IPS DF 6.9 (cell line): Measurements from ENCODE around the gene PGP.

Source experiments
- DNase-seq: peaks from one replicate; pipeline ENCODE4 v3.0.0-alpha.2; 2013; ENCODE audit warnings: low read depth, low spot score
- H3K27ac ChIP-seq: one replicate; pipeline ENCODE4 v1.5.1; 2013; ENCODE audit warnings: low read length, control low read depth
- H3K27me3 ChIP-seq: 2 replicates; pipeline ENCODE4 v1.6.1; 2013; ENCODE audit warnings: mild to moderate bottlenecking, low read length; ENCODE audit not compliant: control insufficient read depth, insufficient read depth
- H3K36me3 ChIP-seq: 2 replicates; pipeline ENCODE4 v1.6.1; 2013; ENCODE audit warnings: low read length; ENCODE audit not compliant: control insufficient read depth, insufficient read depth
- H3K4me1 ChIP-seq: 2 replicates; pipeline ENCODE4 v1.6.1; 2013; ENCODE audit warnings: low read length; ENCODE audit not compliant: control insufficient read depth, insufficient read depth
- H3K4me3 ChIP-seq: 2 replicates; pipeline ENCODE4 v1.5.1; 2013; ENCODE audit warnings: mild to moderate bottlenecking, low read length
- H3K9me3 ChIP-seq: 2 replicates; pipeline ENCODE4 v1.6.1; 2013; ENCODE audit warnings: low read length, inconsistent platforms; ENCODE audit not compliant: control insufficient read depth, insufficient read depth
- WGBS: extraction: QIAGEN DNeasy Blood & Tissue Kit; methylation state at CpG from one replicate; pipeline ENCODE4 v1.1.7; 2013; ENCODE audit warnings: mixed read lengths, missing lambda C conversion rate; ENCODE audit not compliant: insufficient read length, insufficient coverage; 5-methylcytosine and 5-hydroxymethylcytosine counted together

PGP gene

GRCh38 chr16:2237493-2238149, 23.0 kb upstream of the PGP start:
- Histone ChIP-seq H3K4me3 (peak overlapping the region; percentile 19; the same call in 1 of the 2 replicates), H3K4me1 (peaks cover 4% of the 10 kb centered on the region), H3K36me3 (peaks cover 23% of the 10 kb centered on the region), H3K27me3 (no peaks in the 10 kb centered on the region; the same call in 1 of the 2 replicates), H3K9me3 (no peaks in the 10 kb centered on the region), H3K27ac (no peak overlapping the region)
- DNase-seq, result no peak
- WGBS, result no CpG with 5 or more reads among the region's 65 CpGs

- DNase-seq, result no peak
- peak overlapping the region; percentile 14; the same call in 1 of the 2 replicates for H3K4me3 ChIP-seq
- WGBS, result no CpG with 5 or more reads among the region's 40 CpGs
- H3K27me3 ChIP-seq, result no peaks in the 10 kb centered on the region; the same call in 1 of the 2 replicates
- peaks cover 22% of the 10 kb centered on the region; the same call in 1 of the 2 replicates for H3K36me3 ChIP-seq
- H3K4me1 ChIP-seq, result peaks cover 4% of the 10 kb centered on the region
- H3K9me3 ChIP-seq, result no peaks in the 10 kb centered on the region
- no peak overlapping the region for H3K27ac ChIP-seq
These were observed 22.5 kb upstream of the PGP start for GRCh38 chr16:2237102-2237482.

- Histone ChIP-seq H3K36me3 (peaks cover 28% of the 10 kb centered on the region), H3K4me1 (peaks cover 4% of the 10 kb centered on the region), H3K27ac (no peak within 1 kb of the TSS), H3K9me3 (no peaks in the 10 kb centered on the region), H3K4me3 (peak within 1 kb of the TSS; percentile 14; the same call in 1 of the 2 replicates), H3K27me3 (no peaks in the 10 kb centered on the region; the same call in 1 of the 2 replicates)
- no CpG with 5 or more reads among the region's 64 CpGs for WGBS
- DNase-seq, result no peak
These were observed 21.9 kb upstream of the PGP start, which contains the start of gene DNASE1L2 for GRCh38 chr16:2236337-2237101. DNASE1L2 (plus strand) TSS chr16:2236444; CDS start chr16:2236817, 373 bp downstream.

DNA sequence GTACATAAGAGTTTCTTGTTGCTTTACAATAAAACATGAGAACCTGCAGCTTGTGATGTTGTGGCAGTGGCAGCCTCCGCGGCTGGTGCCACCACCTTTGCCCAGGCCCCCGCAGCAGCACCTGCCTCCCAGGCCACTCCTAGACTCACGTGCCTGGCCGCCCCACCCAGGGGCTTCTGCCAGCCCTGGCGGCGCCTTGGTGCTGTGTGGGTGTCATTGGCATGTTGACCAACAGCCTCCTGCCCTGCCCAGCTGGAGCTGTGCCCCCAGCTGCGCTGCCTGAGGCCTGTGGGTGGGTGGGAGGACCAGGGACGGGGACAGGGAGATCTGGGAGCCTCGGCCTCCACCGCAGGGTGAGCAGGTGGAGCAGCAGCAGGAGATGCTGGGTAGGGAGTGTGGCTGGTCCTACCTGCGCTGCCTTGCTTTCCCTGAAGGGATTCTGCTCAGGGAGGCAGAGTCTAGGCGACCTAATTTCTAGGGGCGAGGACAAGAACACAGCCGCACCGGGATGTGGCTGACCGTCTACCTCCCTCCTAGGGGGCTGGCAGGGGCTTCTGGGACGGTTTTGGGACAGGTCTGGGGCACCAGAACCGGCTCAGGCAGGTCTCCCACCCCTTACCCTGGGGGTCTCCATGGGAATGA, 21.2 kb upstream of the PGP start:
- peaks cover 30% of the 10 kb centered on the region for H3K36me3 ChIP-seq
- no peak for DNase-seq
- H3K27ac ChIP-seq, result no peak overlapping the region
- WGBS, result no CpG with 5 or more reads among the region's 19 CpGs
- H3K27me3 ChIP-seq, result no peaks in the 10 kb centered on the region; the same call in 1 of the 2 replicates
- H3K4me3 ChIP-seq, result no peak overlapping the region
- no peaks in the 10 kb centered on the region for H3K9me3 ChIP-seq
- H3K4me1 ChIP-seq, result peaks cover 4% of the 10 kb centered on the region

- WGBS, result no CpG with 5 or more reads among the region's 28 CpGs
- Histone ChIP-seq H3K27me3 (no peaks in the 10 kb centered on the region; the same call in 1 of the 2 replicates), H3K4me3 (no peak overlapping the region), H3K36me3 (peaks cover 30% of the 10 kb centered on the region), H3K27ac (no peak overlapping the region), H3K9me3 (no peaks in the 10 kb centered on the region), H3K4me1 (peaks cover 4% of the 10 kb centered on the region)
- no peak for DNase-seq
These were observed 20.6 kb upstream of the PGP start for GRCh38 chr16:2235234-2235651.

GRCh38 chr16:2234813-2235170, 20.2 kb upstream of the PGP start:
- no peaks in the 10 kb centered on the region; the same call in 1 of the 2 replicates for H3K27me3 ChIP-seq
- H3K27ac ChIP-seq, result no peak overlapping the region
- no peak overlapping the region for H3K4me3 ChIP-seq
- H3K36me3 ChIP-seq, result peaks cover 31% of the 10 kb centered on the region
- H3K4me1 ChIP-seq, result peaks cover 4% of the 10 kb centered on the region
- DNase-seq, result no peak
- WGBS, result no CpG with 5 or more reads among the region's 18 CpGs
- no peaks in the 10 kb centered on the region for H3K9me3 ChIP-seq

DNA sequence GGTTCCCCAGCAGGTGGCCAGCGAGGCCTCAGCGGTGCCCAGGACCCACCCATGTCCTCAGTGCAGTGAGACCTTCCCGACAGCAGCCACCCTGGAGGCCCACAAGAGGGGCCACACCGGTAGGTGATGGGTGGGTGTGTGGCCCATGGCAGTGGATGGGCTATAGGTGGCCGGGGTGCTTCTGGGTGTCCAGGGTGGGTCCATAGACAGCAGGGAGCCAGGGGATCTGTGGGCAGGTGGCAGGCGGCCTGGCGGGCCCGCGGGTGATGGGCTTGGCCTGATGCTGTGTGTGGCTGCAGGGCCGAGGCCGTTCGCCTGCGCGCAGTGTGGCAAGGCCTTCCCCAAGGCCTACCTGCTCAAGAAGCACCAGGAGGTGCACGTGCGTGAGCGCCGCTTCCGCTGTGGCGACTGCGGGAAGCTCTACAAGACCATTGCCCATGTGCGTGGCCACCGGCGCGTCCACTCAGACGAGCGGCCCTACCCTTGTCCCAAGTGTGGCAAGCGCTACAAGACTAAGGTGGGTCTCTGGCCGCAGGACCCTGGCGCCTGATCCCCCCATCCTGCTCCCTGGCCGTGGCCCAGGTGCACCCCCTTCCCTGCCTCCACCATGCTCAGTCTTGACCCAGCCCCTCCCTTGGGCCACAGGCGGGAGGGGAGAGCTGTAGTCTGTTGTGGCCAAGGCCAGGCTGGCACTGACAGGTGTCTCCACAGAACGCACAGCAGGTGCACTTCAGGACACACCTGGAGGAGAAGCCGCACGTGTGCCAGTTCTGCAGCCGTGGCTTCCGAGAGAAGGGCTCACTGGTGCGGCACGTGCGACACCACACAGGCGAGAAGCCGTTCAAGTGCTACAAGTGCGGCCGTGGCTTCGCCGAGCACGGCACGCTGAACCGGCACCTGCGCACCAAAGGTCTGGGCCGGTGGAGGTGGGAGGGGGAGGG, 19.5 kb upstream of the PGP start:
- H3K27ac ChIP-seq, result no peak overlapping the region
- peaks cover 4% of the 10 kb centered on the region for H3K4me1 ChIP-seq
- peaks cover 36% of the 10 kb centered on the region for H3K36me3 ChIP-seq
- H3K9me3 ChIP-seq, result no peaks in the 10 kb centered on the region
- H3K4me3 ChIP-seq, result no peak overlapping the region
- DNase-seq, result no peak
- WGBS, result no CpG with 5 or more reads among the region's 51 CpGs
- no peaks in the 10 kb centered on the region; the same call in 1 of the 2 replicates for H3K27me3 ChIP-seq

GRCh38 chr16:2233046-2233775, 18.6 kb upstream of the PGP start:
- Histone ChIP-seq H3K27ac (no peak overlapping the region), H3K27me3 (no peaks in the 10 kb centered on the region; the same call in 1 of the 2 replicates), H3K36me3 (peaks cover 36% of the 10 kb centered on the region), H3K4me1 (peaks cover 2% of the 10 kb centered on the region), H3K9me3 (no peaks in the 10 kb centered on the region), H3K4me3 (no peak overlapping the region)
- WGBS, result no CpG with 5 or more reads among the region's 28 CpGs
- no peak for DNase-seq
